GM06990 (cell line): ENCODE measurements around the gene SGCG.

Experiments
- DNase-seq: peaks from one replicate; pipeline ENCODE4 v3.0.0-alpha.2; 2011; ENCODE audit not compliant: insufficient read length; ENCODE audit errors: extremely low read depth
- H3K27me3 ChIP-seq: replicated peaks from 2 replicates; pipeline ENCODE4 v1.6.0; 2011; ENCODE audit warnings: low read length; ENCODE audit not compliant: control insufficient read depth, insufficient read depth
- H3K36me3 ChIP-seq: 2 replicates; pipeline ENCODE4 v1.5.1; 2011; ENCODE audit warnings: low read length; ENCODE audit not compliant: control insufficient read depth, insufficient read depth
- H3K4me3 ChIP-seq: replicated peaks from 2 replicates; pipeline ENCODE4 v1.5.1; 2011; ENCODE audit warnings: low read depth, mild to moderate bottlenecking, control low read depth, low read length
- CTCF ChIP-seq: IDR thresholded peaks from 2 replicates; pipeline ENCODE4 v1.5.1; 2011; ENCODE audit warnings: low read length, control low read depth, mild to moderate bottlenecking, inconsistent platforms; ENCODE audit not compliant: insufficient read depth, poor library complexity, severe bottlenecking

SGCG gene

GRCh38 chr13:23268441-23268840, 87.7 kb downstream of the SGCG start:
- Histone ChIP-seq H3K27me3 (no peaks in the 10 kb centered on the region), H3K36me3 (no peaks in the 10 kb centered on the region), H3K4me3 (no peak overlapping the region)
- no peak for DNase-seq
- no peak for TF ChIP-seq CTCF

- H3K4me3 ChIP-seq: no peak overlapping the region
- DNase-seq: no peak
- no peak for TF ChIP-seq CTCF
- H3K27me3 ChIP-seq: no peaks in the 10 kb centered on the region
- H3K36me3 ChIP-seq: no peaks in the 10 kb centered on the region
Observed at GRCh38 chr13:23271331-23271730, 90.6 kb downstream of the SGCG start.

- no peak for TF ChIP-seq CTCF
- Histone ChIP-seq H3K4me3 (no peak overlapping the region), H3K27me3 (no peaks in the 10 kb centered on the region), H3K36me3 (no peaks in the 10 kb centered on the region)
- DNase-seq: no peak
Observed at GRCh38 chr13:23273498-23273897, 92.7 kb downstream of the SGCG start.

GRCh38 chr13:23279321-23279720, 98.5 kb downstream of the SGCG start:
- Histone ChIP-seq H3K36me3 (no peaks in the 10 kb centered on the region), H3K27me3 (no peaks in the 10 kb centered on the region), H3K4me3 (no peak overlapping the region)
- no peak for DNase-seq
- TF ChIP-seq CTCF: no peak

GRCh38 chr13:23288564-23288963, 107.8 kb downstream of the SGCG start:
- DNase-seq: no peak
- no peaks in the 10 kb centered on the region for H3K27me3 ChIP-seq
- H3K4me3 ChIP-seq: no peak overlapping the region
- H3K36me3 ChIP-seq: no peaks in the 10 kb centered on the region
- no peak for TF ChIP-seq CTCF

- no peaks in the 10 kb centered on the region for H3K36me3 ChIP-seq
- no peak for TF ChIP-seq CTCF
- no peak overlapping the region for H3K4me3 ChIP-seq
- H3K27me3 ChIP-seq: no peaks in the 10 kb centered on the region
- no peak for DNase-seq
Observed at GRCh38 chr13:23288995-23289394, 108.2 kb downstream of the SGCG start.
